RWPE2 (cell line): ENCODE data around the gene CFAP74.

Experiments used
- ATAC-seq: fragments of 200-7000 bp; cut with Tn5 transposase; 3 replicates; pipeline ENCODE4 v1.9.1; 2021; ENCODE audit warnings: low read depth
- DNase-seq: peaks from one replicate; pipeline ENCODE4 v3.0.0-alpha.2; 2020; ENCODE audit warnings: low spot score
- H3K27ac ChIP-seq: fragments of 450-650 bp; 2 replicates; pipeline ENCODE4 v1.5.1; 2017; ENCODE audit warnings: mild to moderate bottlenecking; ENCODE audit not compliant: poor library complexity, severe bottlenecking
- H3K27me3 ChIP-seq: fragments of 250-450 bp; sonication (Bioruptor Pico); 2 replicates; pipeline ENCODE4 v1.5.1; 2021; ENCODE audit warnings: mild to moderate bottlenecking, moderate library complexity; ENCODE audit not compliant: insufficient read depth, poor library complexity, severe bottlenecking
- H3K36me3 ChIP-seq: fragments of 250-450 bp; sonication (Bioruptor Pico); 2 replicates; pipeline ENCODE4 v1.5.1; 2020; ENCODE audit warnings: low read depth, mild to moderate bottlenecking, moderate library complexity
- H3K4me1 ChIP-seq: fragments of 250-450 bp; sonication (Bioruptor Pico); 2 replicates; pipeline ENCODE4 v1.5.1; 2021; ENCODE audit warnings: mild to moderate bottlenecking, moderate library complexity; ENCODE audit not compliant: insufficient read depth, poor library complexity, severe bottlenecking
- H3K4me3 ChIP-seq: fragments of 250-450 bp; sonication (Bioruptor Pico); 2 replicates; pipeline ENCODE4 v1.5.1; 2021; ENCODE audit warnings: mild to moderate bottlenecking, moderate library complexity; ENCODE audit not compliant: severe bottlenecking
- H3K9me3 ChIP-seq: fragments of 250-450 bp; sonication (Bioruptor Pico); 2 replicates; pipeline ENCODE4 v1.5.1; 2021; ENCODE audit warnings: mild to moderate bottlenecking, moderate library complexity; ENCODE audit not compliant: severe bottlenecking
- CTCF ChIP-seq: fragments of 450-650 bp; IDR thresholded peaks from one replicate; pipeline ENCODE4 v1.5.1; 2017; ENCODE audit warnings: mild to moderate bottlenecking, moderate library complexity; ENCODE audit not compliant: poor library complexity, severe bottlenecking

Gene CFAP74

GRCh38 chr1:1915911-1916840 is 87.4 kb downstream of the CFAP74 start:
- Histone ChIP-seq H3K27ac (no peak overlapping the region), H3K9me3 (no peaks in the 10 kb centered on the region), H3K27me3 (no peaks in the 10 kb centered on the region), H3K4me1 (no peaks in the 10 kb centered on the region), H3K36me3 (no peaks in the 10 kb centered on the region), H3K4me3 (no peak overlapping the region)
- DNase-seq (peak; percentile 58), ATAC-seq (no peak)
- no peak for TF ChIP-seq CTCF

GRCh38 chr1:1914971-1915692 is 88.5 kb downstream of the CFAP74 start, which contains the start of gene CALML6:
Gene CALML6, plus strand, starts transcription at chr1:1915260. Its CDS starts 21 bp downstream, at chr1:1915281.
- Histone ChIP-seq H3K27me3 (no peaks in the 10 kb centered on the region), H3K4me3 (no peak within 1 kb of the TSS), H3K27ac (no peak within 1 kb of the TSS), H3K4me1 (no peaks in the 10 kb centered on the region), H3K36me3 (no peaks in the 10 kb centered on the region), H3K9me3 (no peaks in the 10 kb centered on the region)
- DNase-seq: peak; percentile 53
- no peak for ATAC-seq
- no peak for TF ChIP-seq CTCF

- peak; percentile 54 for DNase-seq
- Histone ChIP-seq H3K4me3 (no peak overlapping the region), H3K9me3 (no peaks in the 10 kb centered on the region), H3K4me1 (no peaks in the 10 kb centered on the region), H3K36me3 (no peaks in the 10 kb centered on the region), H3K27me3 (no peaks in the 10 kb centered on the region), H3K27ac (no peak overlapping the region)
- TF ChIP-seq CTCF: no peak
- no peak for ATAC-seq
Measured at GRCh38 chr1:1914101-1914970, 89.2 kb downstream of the CFAP74 start.

GRCh38 chr1:1911350-1912041 is 92.1 kb downstream of the CFAP74 start:
- no peak for ATAC-seq
- no peak for TF ChIP-seq CTCF

More at GRCh38 chr1:1911350-1912041, 92.1 kb downstream of the CFAP74 start:
- Histone ChIP-seq H3K36me3 (no peaks in the 10 kb centered on the region), H3K4me3 (no peak overlapping the region), H3K4me1 (peaks cover 17% of the 10 kb centered on the region), H3K27ac (no peak overlapping the region), H3K9me3 (no peaks in the 10 kb centered on the region), H3K27me3 (no peaks in the 10 kb centered on the region)
- peak; percentile 59 for DNase-seq
